Bone marrow (tissue), 2 donors: ENCODE results near the gene CACNA1C.
A peak's percentile ranks its signal among the peaks of the same experiment; 100 is the strongest.

Source experiments
- DNase-seq, 2 donors: peaks; one replicate each; lab custom pipeline; 2025; lab: John Stamatoyannopoulos, UW

The CACNA1C gene

GRCh38 chr12:2628401-2628800, 575.6 kb downstream of the CACNA1C start:
- no peak for DNase-seq

GRCh38 chr12:2629051-2629450, 576.3 kb downstream of the CACNA1C start:
- no peak for DNase-seq

DNA sequence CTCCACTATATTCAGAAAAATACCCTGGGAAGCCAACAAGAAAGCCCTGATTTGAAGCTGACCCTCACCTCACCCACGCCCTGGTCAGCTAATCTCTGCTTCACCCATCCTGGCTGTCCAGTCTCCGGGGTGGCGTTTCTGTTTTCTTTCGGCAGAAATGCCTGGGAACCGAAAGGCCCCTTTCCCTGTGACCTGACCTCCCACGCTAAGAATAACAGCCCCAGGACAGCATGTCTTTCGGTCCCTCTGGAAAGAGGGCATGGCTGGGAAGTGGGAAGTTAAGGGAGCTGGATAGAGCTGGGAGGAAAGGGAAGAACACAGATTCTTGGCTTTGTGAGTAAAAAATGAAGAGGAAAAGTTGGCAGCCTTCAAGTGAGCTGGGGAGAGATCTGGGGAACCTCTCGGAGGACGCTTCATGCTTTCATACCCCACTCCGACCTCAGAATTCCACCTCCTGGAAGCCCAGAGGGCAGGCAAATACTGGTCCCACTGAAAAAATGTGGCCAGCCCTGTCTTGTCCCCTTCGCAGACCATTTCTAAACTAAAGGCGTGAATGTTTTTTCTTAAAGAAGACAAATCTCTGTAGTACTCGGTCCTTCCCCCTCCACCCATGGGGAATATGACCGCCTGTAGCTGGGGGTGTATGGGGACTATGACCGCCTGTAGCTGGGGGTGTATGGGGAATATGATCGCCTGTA, 579.0 kb downstream of the CACNA1C start:
- no peak for DNase-seq

GRCh38 chr12:2633176-2633824, 580.5 kb downstream of the CACNA1C start:
- no peak for DNase-seq

GRCh38 chr12:2633825-2634200, 581.0 kb downstream of the CACNA1C start:
- no peak for DNase-seq

DNA sequence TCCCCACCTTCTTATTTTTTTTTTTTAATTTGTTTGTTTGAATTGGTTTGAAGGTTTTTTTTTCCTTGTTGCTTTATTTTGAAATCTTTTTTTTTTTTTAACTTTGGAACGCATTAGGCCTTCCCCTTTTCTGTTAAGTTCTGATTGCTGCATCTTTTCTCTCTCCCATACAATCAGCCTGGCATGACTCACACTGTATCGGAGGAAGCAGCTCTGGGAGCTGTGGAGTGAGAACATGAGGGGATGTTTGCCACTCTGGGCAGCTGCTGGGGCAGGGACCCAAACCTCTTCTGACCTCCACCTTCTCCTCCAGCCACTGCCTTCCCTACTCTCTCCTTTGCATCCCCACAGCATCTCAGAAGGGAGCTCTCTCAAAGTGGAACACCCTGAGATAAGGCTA, 581.7 kb downstream of the CACNA1C start:
- peak in 1 of 2 donors; percentile 68 for DNase-seq

GRCh38 chr12:2636741-2637340, 584.1 kb downstream of the CACNA1C start:
- no peak for DNase-seq

GRCh38 chr12:2637371-2637770, 584.6 kb downstream of the CACNA1C start:
- no peak for DNase-seq

DNA sequence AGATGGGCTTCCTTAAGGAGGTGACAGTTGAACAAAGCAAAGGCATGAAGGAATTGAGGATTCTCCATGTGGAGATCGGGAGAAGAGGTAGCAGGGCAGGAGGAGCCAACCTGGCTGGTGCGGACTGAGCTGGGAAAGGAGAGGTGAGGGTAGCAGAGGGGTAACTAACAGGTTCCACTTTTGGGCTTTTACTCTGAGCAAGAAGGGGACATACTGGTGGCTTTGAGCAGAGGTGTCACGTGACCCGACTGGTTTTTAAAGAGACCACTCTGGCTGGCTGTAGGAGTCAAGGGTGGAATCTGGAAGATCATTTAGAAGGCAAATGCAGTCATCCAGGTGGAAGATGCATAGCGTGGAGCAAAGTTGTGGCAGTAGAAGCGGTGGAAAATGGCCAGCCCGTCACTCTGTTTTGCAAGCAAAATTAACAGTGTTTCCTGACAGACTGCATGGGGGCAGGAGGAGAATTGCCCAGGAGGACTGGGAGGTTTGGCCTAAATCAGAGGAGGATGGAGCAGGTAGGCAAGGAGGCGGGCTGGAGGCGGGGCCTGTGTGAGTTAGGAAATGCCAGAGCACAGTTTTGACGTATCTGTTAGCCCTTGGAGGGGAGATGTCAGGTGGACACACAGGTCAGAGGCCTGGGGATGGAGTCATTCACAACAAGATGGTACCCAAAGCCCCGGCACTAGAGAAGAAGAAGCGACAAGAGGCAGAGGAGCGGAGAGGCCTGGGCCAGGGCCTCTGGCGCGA, 585.7 kb downstream of the CACNA1C start:
- no peak for DNase-seq

GRCh38 chr12:2639020-2639298, 586.2 kb downstream of the CACNA1C start:
- no peak for DNase-seq

GRCh38 chr12:2640281-2640680, 587.5 kb downstream of the CACNA1C start:
- DNase-seq: no peak

DNA sequence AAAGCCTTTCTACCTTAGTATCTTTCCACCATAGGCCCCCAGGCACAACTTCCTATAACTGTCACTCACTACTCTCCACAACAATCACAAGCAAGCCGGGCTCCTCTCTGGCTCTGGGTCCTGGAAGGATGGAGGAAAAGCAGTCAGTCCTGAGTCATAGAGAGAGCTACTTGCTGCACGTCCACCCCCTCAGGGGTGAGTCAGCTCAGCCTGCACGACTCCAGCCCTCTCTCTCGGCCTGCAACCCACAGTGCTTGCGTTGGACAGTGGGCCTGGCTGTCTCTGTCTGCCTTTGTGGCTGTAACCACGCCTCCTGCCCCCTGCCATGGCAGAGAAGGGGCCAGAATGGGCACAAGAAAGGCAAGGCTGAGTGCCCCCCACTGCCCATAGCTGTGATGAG, 587.9 kb downstream of the CACNA1C start:
- DNase-seq: peak in 1 of 2 donors; percentile 95

DNA sequence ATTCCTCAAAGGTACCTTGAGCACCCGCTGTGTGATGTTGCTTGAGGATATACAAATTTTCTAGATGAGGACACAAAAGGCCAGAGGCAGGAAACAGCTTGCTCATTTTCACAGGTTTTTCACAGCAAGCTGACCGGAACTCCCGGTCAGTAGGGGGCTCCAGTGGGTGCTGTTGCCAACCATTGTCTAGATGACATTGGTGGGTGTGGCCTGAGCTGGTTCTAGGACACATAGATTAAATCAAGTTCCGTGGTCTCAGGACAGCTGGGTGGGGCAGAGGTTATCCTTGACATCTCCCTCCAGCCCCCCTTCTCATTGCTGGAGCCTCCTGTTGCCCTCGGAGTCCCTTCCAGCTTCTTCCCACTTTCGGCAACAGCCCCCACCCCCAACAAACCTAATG, 588.4 kb downstream of the CACNA1C start:
- no peak for DNase-seq

- DNase-seq: no peak
These were observed 589.0 kb downstream of the CACNA1C start for GRCh38 chr12:2641761-2642160.

- DNase-seq: no peak
These were observed 589.5 kb downstream of the CACNA1C start for GRCh38 chr12:2642176-2642892.

DNA sequence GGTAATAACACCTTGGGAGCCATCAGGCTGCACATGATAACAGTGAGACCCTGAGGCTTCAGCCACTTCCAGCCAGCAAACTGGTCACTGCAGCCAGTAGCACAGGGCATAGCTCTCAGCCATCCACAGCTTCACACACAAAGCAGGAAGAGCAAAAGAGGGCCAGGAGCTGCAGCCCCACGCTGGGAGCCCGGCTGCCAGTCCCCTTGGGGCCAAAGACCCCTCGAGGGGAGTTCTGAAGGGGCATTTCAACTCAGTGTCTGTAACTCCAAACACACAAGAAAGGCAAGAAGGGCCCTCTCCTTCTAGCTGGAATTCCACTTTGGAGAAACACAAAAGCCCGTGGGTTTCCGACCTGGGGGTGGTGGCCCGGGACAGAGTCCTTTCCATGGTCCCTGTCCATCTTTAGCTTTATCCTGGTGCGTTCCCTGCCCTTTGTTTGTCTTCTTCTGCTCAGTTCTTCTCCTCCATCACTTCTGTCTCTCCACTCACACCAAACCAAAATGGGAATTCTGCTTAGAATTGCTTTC, 590.2 kb downstream of the CACNA1C start:
- no peak for DNase-seq

- DNase-seq: no peak
These were observed 590.9 kb downstream of the CACNA1C start for GRCh38 chr12:2643576-2644135.

DNA sequence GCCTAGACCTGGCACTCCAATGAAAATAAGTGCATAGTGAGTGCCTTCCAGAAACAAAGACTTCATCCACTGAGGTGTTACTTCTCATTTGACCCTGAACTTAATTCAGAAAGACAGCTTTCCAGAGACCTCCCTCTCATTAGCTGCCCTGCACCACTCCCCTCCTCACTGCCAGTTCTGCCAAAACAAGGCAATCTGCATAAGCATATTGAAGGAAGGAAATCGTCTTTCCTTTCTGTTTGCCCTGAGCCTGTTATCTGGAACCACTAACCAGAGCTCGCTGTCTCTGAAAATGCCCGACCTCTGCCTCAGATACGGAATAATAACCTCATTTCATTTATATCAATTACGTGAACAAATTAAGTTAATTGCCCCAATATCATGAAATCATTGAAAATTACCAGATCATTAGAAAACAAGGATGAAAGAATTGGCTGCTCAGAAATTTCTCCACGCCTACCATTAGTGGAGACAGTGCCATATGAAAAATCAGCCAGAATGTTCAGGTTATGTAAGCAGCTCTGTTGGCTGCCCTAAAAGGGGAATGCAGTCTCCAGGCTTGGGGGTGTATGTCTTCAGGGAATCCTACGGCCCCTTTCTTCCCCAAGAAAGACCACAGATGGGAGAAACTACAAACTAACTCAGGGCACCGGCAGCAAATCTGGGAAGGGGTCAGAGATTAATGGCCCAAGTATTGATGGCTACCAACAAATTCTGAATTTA, 592.1 kb downstream of the CACNA1C start:
- DNase-seq: peak in 1 of 2 donors; percentile 64

- DNase-seq: no peak
These were observed 592.7 kb downstream of the CACNA1C start for GRCh38 chr12:2645460-2645859.

GRCh38 chr12:2646341-2646740, 593.6 kb downstream of the CACNA1C start:
- no peak for DNase-seq

DNA sequence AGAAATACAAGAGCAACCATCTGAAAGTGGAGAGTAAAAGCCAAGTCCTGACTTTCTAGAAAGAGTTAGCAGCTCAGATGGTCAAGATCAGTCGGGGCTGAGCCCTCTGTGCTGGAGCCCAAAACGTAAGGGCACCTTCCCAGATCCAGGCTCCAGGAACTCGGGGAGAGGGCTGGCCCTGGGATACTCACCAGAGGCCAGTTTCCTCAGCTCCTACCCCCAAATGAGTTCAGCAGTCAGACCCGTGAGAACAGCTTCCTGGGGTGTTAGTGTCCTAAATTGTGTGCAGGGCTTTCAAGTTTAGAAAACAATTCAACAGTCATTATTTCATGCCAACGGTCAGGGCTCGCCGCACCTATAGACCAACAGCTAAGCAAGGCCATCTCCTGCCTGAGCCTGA, 594.4 kb downstream of the CACNA1C start:
- no peak for DNase-seq
